ENCODE data around the gene CLEC9A.

- TF ChIP-seq GATA2 (IDR thresholded peaks at IDR 0.05; ENCODE audit: low read depth, low read length) (no peak), GATA3 (IDR thresholded peaks at IDR 0.05; ENCODE audit: low read depth, low read length) (no peak)
Observed at GRCh38 chr12:10070380-10070779, 39.9 kb downstream of the CLEC9A start.
